ENCODE data around the gene ACSM2B.
"Not testable (repeated sequence)": the region's sequence is repeated elsewhere in the genome, so short reads cannot be mapped to it uniquely, and the experiment has no call there.

Gene ACSM2B

DNA sequence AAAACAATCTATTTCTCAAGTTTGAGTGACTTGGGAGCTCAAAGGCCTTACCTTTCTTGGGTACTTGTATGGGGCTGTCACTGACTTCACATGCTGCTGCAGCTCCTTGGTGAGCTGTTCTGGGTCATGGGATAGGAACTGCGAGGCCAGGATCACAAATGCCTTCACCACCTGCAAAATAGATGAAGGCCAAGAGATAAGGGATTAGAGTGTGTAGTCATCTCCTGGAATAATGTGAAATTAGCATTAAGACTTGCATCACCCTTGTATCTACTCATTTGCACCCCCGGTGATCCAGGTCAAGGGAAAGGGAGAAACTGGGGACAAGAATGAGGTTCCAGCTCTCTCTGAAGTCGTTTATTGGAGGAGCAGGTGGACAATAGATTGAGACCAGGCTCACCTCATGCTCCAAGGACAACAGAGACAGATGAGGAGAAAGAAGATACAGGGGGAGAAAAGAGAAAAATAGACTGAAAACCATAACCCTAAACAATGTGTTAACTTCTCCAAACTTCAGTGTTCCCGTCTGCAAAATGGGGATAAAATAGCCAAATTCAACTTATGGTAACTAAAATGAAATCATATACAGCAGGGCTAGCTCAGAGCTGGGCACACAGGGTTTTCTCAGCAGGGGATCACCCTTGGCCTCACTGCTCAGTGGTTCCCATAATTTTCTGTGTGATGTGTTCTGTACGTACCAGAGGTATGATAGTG, 35.4 kb downstream of the ACSM2B start:
- not testable (repeated sequence) for H3K9me3 Mint-ChIP-seq; H3K4me1 Mint-ChIP-seq; H3K4me3 Mint-ChIP-seq; DNase-seq (ENCODE audit: low spot score in 2 of 2); ATAC-seq (replicated peaks; ENCODE audit: extremely low read depth, poor library complexity, severe bottlenecking); H3K27ac Mint-ChIP-seq (ENCODE audit: low read depth); H3K36me3 Mint-ChIP-seq (ENCODE audit: insufficient read depth)
- H3K27me3 Mint-ChIP-seq = peaks cover 50% of the 10 kb centered on the region

DNA sequence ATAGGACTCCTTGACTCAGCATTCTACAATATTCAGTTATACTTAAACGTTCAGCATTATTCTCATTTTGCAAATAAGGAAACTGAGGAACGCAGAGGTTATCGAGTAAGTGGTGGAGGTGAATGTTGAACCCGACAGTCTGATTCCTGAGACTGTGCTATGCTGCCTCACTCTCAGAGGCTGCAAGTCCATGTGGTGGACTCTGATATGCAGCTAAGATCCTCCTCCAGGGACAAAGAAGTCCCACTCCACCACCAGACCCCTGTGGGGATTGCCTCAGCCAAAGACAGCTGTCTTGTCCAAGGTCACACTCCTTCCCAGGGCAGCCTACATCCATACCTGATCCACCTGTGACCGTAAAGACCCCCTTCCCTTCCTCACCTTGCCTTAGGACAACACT, 37.5 kb downstream of the ACSM2B start:
- no peak for ATAC-seq (replicated peaks; ENCODE audit: extremely low read depth, poor library complexity, severe bottlenecking)
- H3K27me3 Mint-ChIP-seq = peaks cover 29% of the 10 kb centered on the region
- H3K4me1 Mint-ChIP-seq = no peaks in the 10 kb centered on the region
- no peak overlapping the region for H3K27ac Mint-ChIP-seq (ENCODE audit: low read depth)
- no peak overlapping the region for H3K4me3 Mint-ChIP-seq
- no peak for DNase-seq (ENCODE audit: low spot score in 2 of 2)
- no peaks in the 10 kb centered on the region for H3K9me3 Mint-ChIP-seq
- no peaks in the 10 kb centered on the region for H3K36me3 Mint-ChIP-seq (ENCODE audit: insufficient read depth)

DNA sequence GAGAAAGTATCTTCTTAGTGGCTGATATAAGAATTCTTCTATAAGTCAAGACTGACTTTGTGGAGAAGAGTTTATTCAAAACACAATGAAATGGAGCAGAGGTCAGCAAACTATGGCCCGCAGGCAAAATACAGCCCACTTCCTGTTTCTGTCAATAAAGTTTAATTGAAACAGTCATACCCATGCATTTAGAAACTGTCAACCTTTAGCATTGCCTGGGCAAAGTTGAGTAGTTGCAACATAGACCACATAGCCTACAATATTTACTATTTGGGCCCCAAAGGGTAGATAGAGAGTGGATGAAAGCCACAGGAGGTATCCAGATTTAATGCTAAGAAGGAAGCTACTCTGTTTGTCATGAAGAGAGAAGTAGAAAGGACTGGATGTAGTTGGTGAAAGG, 38.0 kb downstream of the ACSM2B start:
- no peak overlapping the region for H3K27ac Mint-ChIP-seq (ENCODE audit: low read depth)
- H3K9me3 Mint-ChIP-seq = no peaks in the 10 kb centered on the region
- H3K4me3 Mint-ChIP-seq = no peak overlapping the region
- no peaks in the 10 kb centered on the region for H3K4me1 Mint-ChIP-seq
- DNase-seq (ENCODE audit: low spot score in 2 of 2) = no peak
- peaks cover 24% of the 10 kb centered on the region for H3K27me3 Mint-ChIP-seq
- no peaks in the 10 kb centered on the region for H3K36me3 Mint-ChIP-seq (ENCODE audit: insufficient read depth)
- ATAC-seq (replicated peaks; ENCODE audit: extremely low read depth, poor library complexity, severe bottlenecking) = no peak

GRCh38 chr16:20536669-20537068, 39.5 kb downstream of the ACSM2B start:
- H3K27me3 Mint-ChIP-seq = peaks cover 16% of the 10 kb centered on the region
- not testable (repeated sequence) for H3K9me3 Mint-ChIP-seq; H3K36me3 Mint-ChIP-seq (ENCODE audit: insufficient read depth); DNase-seq (ENCODE audit: low spot score in 2 of 2); H3K4me3 Mint-ChIP-seq; H3K27ac Mint-ChIP-seq (ENCODE audit: low read depth); H3K4me1 Mint-ChIP-seq; ATAC-seq (replicated peaks; ENCODE audit: extremely low read depth, poor library complexity, severe bottlenecking)

- H3K27me3 Mint-ChIP-seq = peaks cover 14% of the 10 kb centered on the region
- not testable (repeated sequence) for H3K9me3 Mint-ChIP-seq; H3K27ac Mint-ChIP-seq (ENCODE audit: low read depth); ATAC-seq (replicated peaks; ENCODE audit: extremely low read depth, poor library complexity, severe bottlenecking); H3K36me3 Mint-ChIP-seq (ENCODE audit: insufficient read depth); DNase-seq (ENCODE audit: low spot score in 2 of 2); H3K4me3 Mint-ChIP-seq; H3K4me1 Mint-ChIP-seq
Observed at GRCh38 chr16:20532284-20532792, 43.8 kb downstream of the ACSM2B start.

DNA sequence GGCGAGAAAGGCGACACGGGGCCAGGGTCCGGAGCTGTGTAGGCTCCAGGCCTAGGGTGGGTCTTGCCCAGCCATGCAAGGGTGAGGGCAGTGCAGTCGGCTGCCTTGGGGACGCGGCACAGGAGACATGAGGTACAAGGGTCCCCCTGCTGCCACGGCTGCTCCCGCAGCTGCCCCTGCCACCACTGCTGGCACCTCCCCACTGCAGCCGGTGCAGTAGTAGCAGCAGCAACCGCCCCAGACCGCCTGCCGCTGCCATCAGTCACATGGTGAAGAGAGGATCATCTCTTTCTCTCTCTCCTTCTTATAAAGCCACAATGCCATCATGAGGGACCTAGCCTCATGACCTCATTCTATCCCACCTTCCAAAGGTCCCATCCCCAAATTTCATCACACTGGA, 44.4 kb downstream of the ACSM2B start:
- not testable (repeated sequence) for H3K27ac Mint-ChIP-seq (ENCODE audit: low read depth); ATAC-seq (replicated peaks; ENCODE audit: extremely low read depth, poor library complexity, severe bottlenecking); DNase-seq (ENCODE audit: low spot score in 2 of 2); H3K9me3 Mint-ChIP-seq; H3K4me1 Mint-ChIP-seq; H3K36me3 Mint-ChIP-seq (ENCODE audit: insufficient read depth); H3K27me3 Mint-ChIP-seq; H3K4me3 Mint-ChIP-seq

GRCh38 chr16:20520103-20520502, 56.1 kb downstream of the ACSM2B start:
- DNase-seq (ENCODE audit: low spot score in 2 of 2) (no peak), ATAC-seq (replicated peaks; ENCODE audit: extremely low read depth, poor library complexity, severe bottlenecking) (no peak)
- Mint-ChIP-seq H3K27ac (ENCODE audit: low read depth) (no peak overlapping the region), H3K4me1 (no peaks in the 10 kb centered on the region), H3K9me3 (peaks cover 3% of the 10 kb centered on the region), H3K4me3 (no peak overlapping the region), H3K36me3 (ENCODE audit: insufficient read depth) (no peaks in the 10 kb centered on the region), H3K27me3 (peaks cover 23% of the 10 kb centered on the region)

- ATAC-seq (replicated peaks; ENCODE audit: extremely low read depth, poor library complexity, severe bottlenecking) = no peak
- H3K4me3 Mint-ChIP-seq = no peak overlapping the region
- DNase-seq (ENCODE audit: low spot score in 2 of 2) = no peak
- H3K36me3 Mint-ChIP-seq (ENCODE audit: insufficient read depth) = no peaks in the 10 kb centered on the region
- H3K27me3 Mint-ChIP-seq = peaks cover 32% of the 10 kb centered on the region
- peaks cover 11% of the 10 kb centered on the region for H3K9me3 Mint-ChIP-seq
- no peaks in the 10 kb centered on the region for H3K4me1 Mint-ChIP-seq
- H3K27ac Mint-ChIP-seq (ENCODE audit: low read depth) = no peak overlapping the region
Observed at GRCh38 chr16:20519231-20519630, 56.9 kb downstream of the ACSM2B start.

- Mint-ChIP-seq H3K36me3 (ENCODE audit: insufficient read depth) (no peaks in the 10 kb centered on the region), H3K4me1 (no peaks in the 10 kb centered on the region), H3K9me3 (peaks cover 11% of the 10 kb centered on the region), H3K27ac (ENCODE audit: low read depth) (no peak overlapping the region), H3K4me3 (no peak overlapping the region), H3K27me3 (peaks cover 46% of the 10 kb centered on the region)
- ATAC-seq (replicated peaks; ENCODE audit: extremely low read depth, poor library complexity, severe bottlenecking) (no peak), DNase-seq (ENCODE audit: low spot score in 2 of 2) (no peak)
Observed at GRCh38 chr16:20517149-20517548, 59.0 kb downstream of the ACSM2B start.

- no peak for DNase-seq (ENCODE audit: low spot score in 2 of 2)
- ATAC-seq (replicated peaks; ENCODE audit: extremely low read depth, poor library complexity, severe bottlenecking) = no peak
- H3K4me1 Mint-ChIP-seq = no peaks in the 10 kb centered on the region
- no peaks in the 10 kb centered on the region for H3K36me3 Mint-ChIP-seq (ENCODE audit: insufficient read depth)
- peaks cover 11% of the 10 kb centered on the region for H3K9me3 Mint-ChIP-seq
- H3K4me3 Mint-ChIP-seq = no peak overlapping the region
- peaks cover 46% of the 10 kb centered on the region for H3K27me3 Mint-ChIP-seq
- no peak overlapping the region for H3K27ac Mint-ChIP-seq (ENCODE audit: low read depth)
Observed at GRCh38 chr16:20515688-20516090, 60.5 kb downstream of the ACSM2B start.

DNA sequence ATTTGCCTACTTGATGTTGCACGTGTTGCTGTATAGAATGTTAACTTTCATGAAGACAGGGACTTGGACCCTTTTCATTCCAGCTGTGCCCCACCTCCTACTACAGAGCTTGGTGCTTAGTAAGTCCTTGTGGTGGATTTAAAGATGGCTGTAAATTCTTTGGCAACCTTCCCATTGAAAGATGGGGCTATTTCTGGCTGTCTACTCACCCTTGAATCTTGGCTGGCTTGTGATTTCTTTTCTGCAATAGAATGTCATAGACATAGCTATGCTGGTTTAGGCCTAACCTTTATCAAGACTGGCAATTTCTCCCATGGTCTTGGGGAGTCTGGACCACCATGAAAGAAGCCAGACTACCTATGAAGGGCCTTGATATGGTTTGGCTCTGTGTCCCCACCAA, 65.8 kb downstream of the ACSM2B start:
- ATAC-seq (replicated peaks; ENCODE audit: extremely low read depth, poor library complexity, severe bottlenecking) = no peak
- no peak for DNase-seq (ENCODE audit: low spot score in 2 of 2)
- Mint-ChIP-seq H3K4me1 (no peaks in the 10 kb centered on the region), H3K9me3 (peaks cover 23% of the 10 kb centered on the region), H3K27me3 (peaks cover 25% of the 10 kb centered on the region), H3K4me3 (no peak overlapping the region), H3K36me3 (ENCODE audit: insufficient read depth) (no peaks in the 10 kb centered on the region), H3K27ac (ENCODE audit: low read depth) (no peak overlapping the region)

GRCh38 chr16:20507280-20507679, 68.9 kb downstream of the ACSM2B start:
- ATAC-seq (replicated peaks; ENCODE audit: extremely low read depth, poor library complexity, severe bottlenecking) = no peak
- DNase-seq (ENCODE audit: low spot score in 2 of 2) = no peak
- H3K9me3 Mint-ChIP-seq = peaks cover 13% of the 10 kb centered on the region
- H3K4me1 Mint-ChIP-seq = no peaks in the 10 kb centered on the region
- H3K4me3 Mint-ChIP-seq = no peak overlapping the region
- no peak overlapping the region for H3K27ac Mint-ChIP-seq (ENCODE audit: low read depth)
- no peaks in the 10 kb centered on the region for H3K36me3 Mint-ChIP-seq (ENCODE audit: insufficient read depth)
- no peaks in the 10 kb centered on the region for H3K27me3 Mint-ChIP-seq

GRCh38 chr16:20504418-20504817, 71.7 kb downstream of the ACSM2B start:
- no peak for DNase-seq (ENCODE audit: low spot score in 2 of 2)
- Mint-ChIP-seq H3K36me3 (ENCODE audit: insufficient read depth) (no peaks in the 10 kb centered on the region), H3K9me3 (peaks cover 8% of the 10 kb centered on the region), H3K27me3 (no peaks in the 10 kb centered on the region), H3K27ac (ENCODE audit: low read depth) (no peak overlapping the region), H3K4me1 (no peaks in the 10 kb centered on the region), H3K4me3 (no peak overlapping the region)
- ATAC-seq (replicated peaks; ENCODE audit: extremely low read depth, poor library complexity, severe bottlenecking) = no peak
